ENCODE measurements around the gene LMF1. TPM values are rescaled to one million over a fixed set of nuclear protein-coding genes. Genes with fewer than 3 reads are reported as not detected.

LMF1 gene
- total and polyA plus RNA-seq, 7 experiments from 2014 or later: 10.6 to 63.1 (median 41.3) TPM

GRCh38 chr16:984736-985636, 14.2 kb upstream of the LMF1 start:
- H3K4me3 Mint-ChIP-seq: peak overlapping the region in 1 of 10 donors; percentile 25
- H3K4me3 ChIP-seq (ENCODE audit: low read length): no peak overlapping the region
- POLR2A ChIA-PET: interaction anchor here (6.4 to 6.6 kb wide), 2 partner anchors 13 to 15 kb away, joined by 66 to 87 read pairs; partner anchors contain the start of gene LMF1

DNA sequence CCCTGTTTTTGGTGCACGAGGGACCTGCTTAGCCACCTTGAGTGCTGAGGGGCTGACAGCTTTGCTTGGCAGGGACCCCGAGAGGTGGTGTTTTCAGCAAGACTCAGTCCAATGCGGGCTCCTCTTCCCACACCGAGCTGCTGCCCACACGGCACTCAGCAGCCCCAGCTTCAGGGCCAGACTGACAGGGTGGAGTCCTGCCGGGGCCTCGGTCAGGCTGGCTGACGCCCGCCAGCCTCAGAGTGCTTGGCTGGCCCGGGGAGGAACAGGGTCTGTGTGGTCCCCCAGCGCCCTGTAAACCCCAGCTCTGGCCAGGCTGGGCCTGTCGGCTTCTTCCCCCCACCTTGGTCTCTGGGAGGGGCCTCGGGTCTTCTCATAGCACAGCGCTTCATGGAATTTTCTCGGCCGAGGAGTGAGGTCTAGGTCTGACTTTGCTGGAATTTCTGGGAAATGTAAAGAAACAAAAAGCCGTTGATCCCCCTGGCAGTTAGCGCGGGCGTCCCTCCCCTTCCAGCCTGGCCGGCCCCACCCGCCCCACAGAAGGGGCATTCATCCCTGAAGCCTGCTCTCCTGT, 13.4 kb upstream of the LMF1 start:
- CTCF ChIA-PET: no interaction called here
- ATAC-seq (no peak), DNase-seq (no peak)
- Mint-ChIP-seq H3K9me3 (peaks cover 0 to 3% (median 0%) of the 10 kb centered on the region in 11 donors), H3K4me3 (peak overlapping the region in 1 of 10 donors; percentile 30), H3K4me1 (peaks cover 0 to 5% (median 3%) of the 10 kb centered on the region in 7 donors), H3K27me3 (peaks cover 0 to 19% (median 0%) of the 10 kb centered on the region in 5 donors), H3K27ac (no peak overlapping the region), H3K36me3 (no peaks in the 10 kb centered on the region)
- intact Hi-C loops (cut with micrococcal nuclease): loop anchor here in 1 of 2 donors (5.0 kb wide), 1 partner anchor 168 kb away; the partner anchor contains the start of gene CACNA1H
- POLR2A ChIA-PET: interaction anchor here (6.4 to 6.6 kb wide), 2 partner anchors 14 kb away, joined by 66 to 87 read pairs; partner anchors contain the start of gene LMF1
- Histone ChIP-seq H3K9me3 (ENCODE audit: control insufficient read depth in 2 of 3, low read length in 3 of 3) (no peaks in the 10 kb centered on the region), H3K27ac (ENCODE audit: low read depth, low read length) (no peak overlapping the region), H3K4me1 (ENCODE audit: control insufficient read depth in 2 of 2, insufficient read depth in 2 of 2, low read length in 2 of 2) (peaks cover 0 to 5% of the 10 kb centered on the region in 2 donors), H3K27me3 (ENCODE audit: control insufficient read depth in 2 of 2, insufficient read depth in 2 of 2, low read length in 2 of 2) (no peaks in the 10 kb centered on the region), H3K36me3 (ENCODE audit: control insufficient read depth in 2 of 3, insufficient read depth in 3 of 3, low read length in 3 of 3) (peaks cover 0 to 7% (median 0%) of the 10 kb centered on the region in 3 experiments), H3K4me3 (ENCODE audit: low read length) (no peak overlapping the region)

More at GRCh38 chr16:984736-985636, 14.2 kb upstream of the LMF1 start:
- H3K27ac Mint-ChIP-seq: no peak overlapping the region
- no peak for DNase-seq
- Histone ChIP-seq H3K36me3 (ENCODE audit: control insufficient read depth in 2 of 3, insufficient read depth in 3 of 3, low read length in 3 of 3) (peaks cover 0 to 7% (median 0%) of the 10 kb centered on the region in 3 experiments), H3K27me3 (ENCODE audit: control insufficient read depth in 2 of 2, insufficient read depth in 2 of 2, low read length in 2 of 2) (no peaks in the 10 kb centered on the region), H3K27ac (ENCODE audit: low read depth, low read length) (no peak overlapping the region), H3K9me3 (ENCODE audit: control insufficient read depth in 2 of 3, low read length in 3 of 3) (no peaks in the 10 kb centered on the region), H3K4me1 (ENCODE audit: control insufficient read depth in 2 of 2, insufficient read depth in 2 of 2, low read length in 2 of 2) (peaks cover 0 to 1% of the 10 kb centered on the region in 2 donors)
- peaks cover 0 to 3% (median 0%) of the 10 kb centered on the region in 11 donors for H3K9me3 Mint-ChIP-seq
- no peaks in the 10 kb centered on the region for H3K36me3 Mint-ChIP-seq
- peaks cover 0 to 14% (median 0%) of the 10 kb centered on the region in 5 donors for H3K27me3 Mint-ChIP-seq
- CTCF ChIA-PET: no interaction called here
- no peak for ATAC-seq
- intact Hi-C loops (cut with micrococcal nuclease): loop anchor here in 1 of 2 donors (5.0 kb wide), 1 partner anchor 167 kb away; the partner anchor contains the start of gene CACNA1H
- H3K4me1 Mint-ChIP-seq: peaks cover 0 to 5% (median under 1%) of the 10 kb centered on the region in 7 donors

GRCh38 chr16:983044-984030, 12.6 kb upstream of the LMF1 start:
- Mint-ChIP-seq H3K4me3 (peak overlapping the region; percentile 23 to 83 (median 66)), H3K27ac (peak overlapping the region in 3 of 9 donors; percentile 10 to 25 (median 13)), H3K9me3 (peaks cover 0 to 3% (median 0%) of the 10 kb centered on the region in 11 donors), H3K4me1 (peaks cover 0 to 12% (median 4%) of the 10 kb centered on the region in 7 donors), H3K27me3 (peaks cover 0 to 25% (median 0%) of the 10 kb centered on the region in 5 donors), H3K36me3 (no peaks in the 10 kb centered on the region)
- H3K4me3 ChIP-seq (ENCODE audit: low read length): no peak overlapping the region
- POLR2A ChIA-PET: interaction anchor here (0.6 to 6.6 kb wide), 3 partner anchors 13 to 19 kb away, joined by 4 to 87 read pairs (median 66); partner anchors contain the start of gene LMF1
- CTCF ChIA-PET: no interaction called here
- H3K4me1 ChIP-seq (ENCODE audit: control insufficient read depth in 2 of 2, insufficient read depth in 2 of 2, low read length in 2 of 2): peaks cover 0 to 5% of the 10 kb centered on the region in 2 donors
- H3K27me3 ChIP-seq (ENCODE audit: control insufficient read depth in 2 of 2, insufficient read depth in 2 of 2, low read length in 2 of 2): no peaks in the 10 kb centered on the region
- peaks cover 0 to 7% (median 0%) of the 10 kb centered on the region in 3 experiments for H3K36me3 ChIP-seq (ENCODE audit: control insufficient read depth in 2 of 3, insufficient read depth in 3 of 3, low read length in 3 of 3)
- no peak overlapping the region for H3K27ac ChIP-seq (ENCODE audit: low read depth, low read length)
- DNase-seq (no peak), ATAC-seq (no peak)
- no peaks in the 10 kb centered on the region for H3K9me3 ChIP-seq (ENCODE audit: control insufficient read depth in 2 of 3, low read length in 3 of 3)
- intact Hi-C loops (cut with micrococcal nuclease): loop anchor here in 1 of 2 donors (5.0 kb wide), 1 partner anchor 169 kb away; the partner anchor contains the start of gene CACNA1H

GRCh38 chr16:982145-983043, 11.6 kb upstream of the LMF1 start:
- ChIA-PET CTCF (interaction anchor here (1.5 kb wide), 1 partner anchor 16 kb away, joined by 5 read pairs; no protein-coding TSS in a partner anchor), POLR2A (interaction anchor here (0.6 to 6.6 kb wide), 7 partner anchors 10 to 23 kb away, joined by 4 to 87 read pairs (median 6); partner anchors contain the start of gene LMF1)
- peak in 1 of 9 donors; percentile 37 for DNase-seq
- no peaks in the 10 kb centered on the region for H3K9me3 ChIP-seq (ENCODE audit: control insufficient read depth in 2 of 3, low read length in 3 of 3)
- peaks cover 0 to 3% (median 0%) of the 10 kb centered on the region in 11 donors for H3K9me3 Mint-ChIP-seq
- peaks cover 0 to 5% of the 10 kb centered on the region in 2 donors for H3K4me1 ChIP-seq (ENCODE audit: control insufficient read depth in 2 of 2, insufficient read depth in 2 of 2, low read length in 2 of 2)
- peak overlapping the region; percentile 23 to 83 (median 66) for H3K4me3 Mint-ChIP-seq
- peaks cover 0 to 29% (median 0%) of the 10 kb centered on the region in 5 donors for H3K27me3 Mint-ChIP-seq
- no peaks in the 10 kb centered on the region for H3K36me3 Mint-ChIP-seq
- H3K27me3 ChIP-seq (ENCODE audit: control insufficient read depth in 2 of 2, insufficient read depth in 2 of 2, low read length in 2 of 2): no peaks in the 10 kb centered on the region
- peaks cover 0 to 20% (median 13%) of the 10 kb centered on the region in 7 donors for H3K4me1 Mint-ChIP-seq
- H3K27ac Mint-ChIP-seq: peak overlapping the region in 3 of 9 donors; percentile 10 to 25 (median 13)
- H3K36me3 ChIP-seq (ENCODE audit: control insufficient read depth in 2 of 3, insufficient read depth in 3 of 3, low read length in 3 of 3): peaks cover 0 to 7% (median 0%) of the 10 kb centered on the region in 3 experiments
- no peak overlapping the region for H3K27ac ChIP-seq (ENCODE audit: low read depth, low read length)
- H3K4me3 ChIP-seq (ENCODE audit: low read length): no peak overlapping the region
- ATAC-seq: peak; percentile 16
- intact Hi-C loops (cut with micrococcal nuclease): loop anchor here in 1 of 2 donors (5.0 kb wide), 1 partner anchor 170 kb away; the partner anchor contains the start of gene CACNA1H

DNA sequence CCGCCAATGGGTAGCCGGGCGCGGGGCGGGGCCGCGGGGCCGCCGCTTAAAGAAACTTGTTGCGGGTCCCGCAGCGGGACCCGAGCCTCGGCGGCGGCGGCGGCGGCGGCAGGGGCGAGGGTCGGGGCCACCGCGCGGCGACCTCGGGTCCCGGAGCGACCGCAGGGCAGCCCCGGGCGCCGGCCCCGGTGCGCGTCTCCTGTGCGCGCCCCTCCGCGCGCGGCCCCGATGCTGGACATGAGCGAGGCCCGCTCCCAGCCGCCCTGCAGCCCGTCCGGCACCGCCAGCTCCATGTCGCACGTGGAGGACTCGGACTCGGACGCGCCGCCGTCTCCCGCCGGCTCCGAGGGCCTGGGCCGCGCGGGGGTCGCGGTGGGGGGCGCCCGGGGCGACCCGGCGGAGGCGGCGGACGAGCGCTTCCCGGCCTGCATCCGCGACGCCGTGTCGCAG, 10.9 kb upstream of the LMF1 start, which contains the start of gene SOX8:
SOX8 (plus strand) TSS at position 76 of the 450 bp plus-strand sequence; CDS start at position 229, 153 bp downstream.
- H3K4me3 Mint-ChIP-seq: peak within 1 kb of the TSS; percentile 77 to 88 (median 84)
- peaks cover 0 to 3% (median 0%) of the 10 kb centered on the region in 11 donors for H3K9me3 Mint-ChIP-seq
- H3K4me1 Mint-ChIP-seq: peaks cover 0 to 24% (median 14%) of the 10 kb centered on the region in 7 donors
- Histone ChIP-seq H3K4me1 (ENCODE audit: control insufficient read depth in 2 of 2, insufficient read depth in 2 of 2, low read length in 2 of 2) (peaks cover 0 to 10% of the 10 kb centered on the region in 2 donors), H3K9me3 (ENCODE audit: control insufficient read depth in 2 of 3, low read length in 3 of 3) (no peaks in the 10 kb centered on the region), H3K36me3 (ENCODE audit: control insufficient read depth in 2 of 3, insufficient read depth in 3 of 3, low read length in 3 of 3) (peaks cover 0 to 7% (median 0%) of the 10 kb centered on the region in 3 experiments), H3K4me3 (ENCODE audit: low read length) (peak within 1 kb of the TSS; percentile 48), H3K27ac (ENCODE audit: low read depth, low read length) (peak within 1 kb of the TSS; percentile 60), H3K27me3 (ENCODE audit: control insufficient read depth in 2 of 2, insufficient read depth in 2 of 2, low read length in 2 of 2) (no peaks in the 10 kb centered on the region)
- H3K36me3 Mint-ChIP-seq: no peaks in the 10 kb centered on the region
- intact Hi-C loops (cut with micrococcal nuclease): loop anchor here (1.0 to 5.0 kb wide), 6 partner anchors 10 to 171 kb away; partner anchors contain the start of gene CACNA1H (in 1 of the 2)
- CTCF ChIA-PET: interaction anchor here (0.5 to 1.5 kb wide), 4 partner anchors 10 to 195 kb away, joined by 3 to 5 read pairs (median 3); no protein-coding TSS in a partner anchor
- POLR2A ChIA-PET: interaction anchor here (1.1 to 6.6 kb wide), 7 partner anchors 11 to 286 kb away, joined by 4 to 87 read pairs (median 6); partner anchors contain the start of gene LMF1
- ATAC-seq (peak; percentile 2), DNase-seq (no peak)
- peak within 1 kb of the TSS; percentile 18 to 93 (median 90) for H3K27ac Mint-ChIP-seq
- H3K27me3 Mint-ChIP-seq: peaks cover 0 to 29% (median 0%) of the 10 kb centered on the region in 5 donors

Measured in naive thymus-derived CD4-positive, alpha-beta T cell (primary cell).